Heart left ventricle (tissue), 13 donors: ENCODE results near the gene LPAR3.
"Not testable (repeated sequence)": the region's sequence is repeated elsewhere in the genome, so short reads cannot be mapped to it uniquely, and the experiment has no call there.

Experiments used
- CTCF ChIP-seq, 12 donors: fragments of 200-600 bp; sonication (generic) in 4 of 12; IDR thresholded peaks; one replicate each; pipeline versions ENCODE4 v1.5.0 to v1.8.0; 2018 to 2022; ENCODE audit warnings: antibody characterized with exemption in 12 of 12, mild to moderate bottlenecking in 5 of 12
- POLR2A ChIP-seq, 2 donors: fragments of 450-650 bp; IDR thresholded peaks; one replicate each; pipeline ENCODE4 v1.6.1; 2017; ENCODE audit warnings: antibody characterized with exemption in 2 of 2, mild to moderate bottlenecking in 2 of 2, moderate library complexity in 2 of 2
- donor health status: ischemic (EF 13 %, LVEDD 7.1; RV severe dilation, severe dysfunction).
- donor health status: DM: no; HTN: yes; CAD: no.
- donor health status: DM: no; HTN: no; CAD: no.
- donor health status: ischemic (EF 25% LVEDD 6.9; RV normal size, moderate dysfunction).
- donor health status: ischemic (EF 25% LVEDD 5.7; RV mildly dilated, moderate dysfunction).
- donor health status: ischemic (EF 35%, LVEDD 5.7; RV mildly dilated, moderate dysfunction).
- donor health status: nonischemic (EF 11% LVEDD 7.7; RV severe dilation, severe dysfunction).
- donor health status: DM: yes; HTN: yes; CAD: no.
- donor health status: PGD.
- donor health status: ischemic (EF 29% LVEDD 5.4; RV normal size, mild dysfunction).
- donor health status: nonischemic (EF 23%, LVEDD 6.1; RV moderate dilation, normal function).

GRCh38 chr1:84908746-84909464, 15.9 kb upstream of the LPAR3 start:
- not testable (repeated sequence) for TF ChIP-seq CTCF, POLR2A (IDR thresholded peaks at IDR 0.05)
